HEK293 (cell line): ENCODE data around the gene TSKU.

Experiments
- CTCF ChIA-PET: fragments of 350-600 bp; formaldehyde crosslinking; extraction: SDS; loops from one replicate; lab custom pipeline; 2021; ENCODE audit warnings: antibody characterized with exemption; lab: Yijun Ruan, JAX
- POLR2A ChIA-PET: fragments of 300-600 bp; formaldehyde crosslinking; extraction: SDS; loops from one replicate; lab custom pipeline; 2020; ENCODE audit warnings: antibody characterized with exemption, inconsistent platforms; lab: Yijun Ruan, JAX
- H3K27ac ChIP-seq: fragments of 200-500 bp; sonication (Bioruptor generic); 2 replicates; pipeline ENCODE4 v1.5.1; 2014; ENCODE audit warnings: low read depth, low read length, control low read depth, inconsistent platforms; ENCODE audit errors: extremely low read depth
- H3K36me3 ChIP-seq, 2 experiments: fragments of 200-500 bp in 1 of 2; sonication (Bioruptor generic) in 1 of 2; 1 replicate in 1 of 2; 2 replicates in 1 of 2; pipeline ENCODE4 v1.5.1; 2014 to 2017; ENCODE audit warnings: inconsistent platforms in 2 of 2, low read length in 2 of 2; ENCODE audit not compliant: control insufficient read depth in 2 of 2, insufficient read depth in 1 of 2
- H3K4me1 ChIP-seq: fragments of 200-500 bp; sonication (Bioruptor generic); 2 replicates; pipeline ENCODE4 v1.5.1; 2014; ENCODE audit warnings: mild to moderate bottlenecking, low read length, inconsistent platforms; ENCODE audit not compliant: control insufficient read depth, insufficient read depth
- H3K4me3 ChIP-seq: 2 replicates; pipeline ENCODE4 v1.5.1; 2011; ENCODE audit warnings: low read depth, mild to moderate bottlenecking, control low read depth, low read length, moderate library complexity
- H3K9me3 ChIP-seq: fragments of 200-500 bp; sonication (Bioruptor generic); 2 replicates; pipeline ENCODE4 v1.5.1; 2014; ENCODE audit warnings: low read depth, low read length, inconsistent platforms; ENCODE audit not compliant: control insufficient read depth, insufficient read depth
- CTCF ChIP-seq: fragments of 450-650 bp; formaldehyde crosslinking; IDR thresholded peaks from 2 replicates; pipeline ENCODE4 v1.5.1; 2016; ENCODE audit warnings: missing biosample characterization, missing genetic modification characterization
- EGR2 ChIP-seq: fragments of 450-650 bp; formaldehyde crosslinking; IDR thresholded peaks from 2 replicates; pipeline ENCODE4 v1.5.1; 2016; ENCODE audit warnings: low read depth, missing biosample characterization, missing genetic modification characterization
- GLIS1 ChIP-seq: fragments of 450-650 bp; formaldehyde crosslinking; IDR thresholded peaks from 2 replicates; pipeline ENCODE4 v1.5.1; 2016; ENCODE audit warnings: missing biosample characterization, missing genetic modification characterization
- KLF1 ChIP-seq: fragments of 450-650 bp; formaldehyde crosslinking; IDR thresholded peaks from 2 replicates; pipeline ENCODE4 v1.5.1; 2016; ENCODE audit warnings: missing biosample characterization, missing genetic modification characterization
- OSR2 ChIP-seq: fragments of 450-650 bp; formaldehyde crosslinking; IDR thresholded peaks from 2 replicates; pipeline ENCODE4 v1.5.1; 2016; ENCODE audit warnings: missing biosample characterization, missing genetic modification characterization
- PRDM2 ChIP-seq: fragments of 450-650 bp; formaldehyde crosslinking; IDR thresholded peaks from 2 replicates; pipeline ENCODE4 v1.5.1; 2016; ENCODE audit warnings: missing biosample characterization, missing genetic modification characterization, borderline replicate concordance
- SETDB1 ChIP-seq: IDR thresholded peaks from one replicate; pipeline ENCODE4 v1.6.1; 2017; ENCODE audit warnings: mild to moderate bottlenecking, low read length, moderate library complexity, mixed read lengths; ENCODE audit not compliant: insufficient read length
- SP2 ChIP-seq: fragments of 450-650 bp; formaldehyde crosslinking; IDR thresholded peaks from 2 replicates; pipeline ENCODE4 v1.5.1; 2016; ENCODE audit warnings: missing biosample characterization, missing genetic modification characterization
- ZBTB20 ChIP-seq: fragments of 450-650 bp; formaldehyde crosslinking; IDR thresholded peaks from 2 replicates; pipeline ENCODE4 v1.5.1; 2016; ENCODE audit warnings: missing biosample characterization, missing genetic modification characterization
- ZIC2 ChIP-seq: fragments of 450-650 bp; formaldehyde crosslinking; IDR thresholded peaks from 2 replicates; pipeline ENCODE4 v1.5.1; 2016; ENCODE audit warnings: missing biosample characterization, missing genetic modification characterization
- ZNF175 ChIP-seq: fragments of 450-650 bp; formaldehyde crosslinking; IDR thresholded peaks from 2 replicates; pipeline ENCODE4 v1.5.1; 2016; ENCODE audit warnings: missing biosample characterization, missing genetic modification characterization
- ZNF223 ChIP-seq: fragments of 450-650 bp; formaldehyde crosslinking; IDR thresholded peaks from 2 replicates; pipeline ENCODE4 v1.5.1; 2016; ENCODE audit warnings: missing biosample characterization, missing genetic modification characterization
- ZNF341 ChIP-seq: fragments of 450-650 bp; formaldehyde crosslinking; IDR thresholded peaks from 2 replicates; pipeline ENCODE4; 2016; ENCODE audit warnings: low read depth, missing biosample characterization, missing genetic modification characterization
- ZNF398 ChIP-seq: fragments of 450-650 bp; formaldehyde crosslinking; IDR thresholded peaks from 2 replicates; pipeline ENCODE4 v1.5.1; 2017; ENCODE audit warnings: missing biosample characterization, missing genetic modification characterization
- ZNF404 ChIP-seq: fragments of 450-650 bp; formaldehyde crosslinking; IDR thresholded peaks from 2 replicates; pipeline ENCODE4 v1.5.1; 2017; ENCODE audit warnings: missing biosample characterization, missing genetic modification characterization
- ZNF423 ChIP-seq: fragments of 450-650 bp; formaldehyde crosslinking; IDR thresholded peaks from 2 replicates; pipeline ENCODE4 v1.5.1; 2016; ENCODE audit warnings: missing biosample characterization, missing genetic modification characterization
- ZNF473 ChIP-seq: fragments of 450-650 bp; formaldehyde crosslinking; IDR thresholded peaks from 2 replicates; pipeline ENCODE4 v1.5.1; 2017; ENCODE audit warnings: missing biosample characterization, missing genetic modification characterization
- ZNF501 ChIP-seq: fragments of 450-650 bp; formaldehyde crosslinking; IDR thresholded peaks from 2 replicates; pipeline ENCODE4 v1.5.1; 2016; ENCODE audit warnings: missing biosample characterization, missing genetic modification characterization
- ZNF558 ChIP-seq: fragments of 450-650 bp; formaldehyde crosslinking; IDR thresholded peaks from 2 replicates; pipeline ENCODE4 v1.5.1; 2016; ENCODE audit warnings: missing biosample characterization, missing genetic modification characterization
- ZNF600 ChIP-seq: fragments of 450-650 bp; formaldehyde crosslinking; IDR thresholded peaks from 2 replicates; pipeline ENCODE4 v1.5.1; 2016; ENCODE audit warnings: missing biosample characterization, missing genetic modification characterization
- ZNF621 ChIP-seq: fragments of 450-650 bp; formaldehyde crosslinking; IDR thresholded peaks from 2 replicates; pipeline ENCODE4 v1.5.1; 2017; ENCODE audit warnings: missing biosample characterization, missing genetic modification characterization
- ZNF777 ChIP-seq: fragments of 450-650 bp; formaldehyde crosslinking; IDR thresholded peaks from 2 replicates; pipeline ENCODE4 v1.5.1; 2017; ENCODE audit warnings: missing biosample characterization, missing genetic modification characterization, borderline replicate concordance

The TSKU gene

GRCh38 chr11:76791861-76792260, 8.7 kb downstream of the TSKU start (continued):
- no peak for TF ChIP-seq PRDM2 (tag by site-specific recombination)
- no peak for TF ChIP-seq ZNF223 (tag by site-specific recombination)
- no peak for TF ChIP-seq ZNF404 (tag by site-specific recombination)
- TF ChIP-seq ZNF175 (tag by site-specific recombination): no peak
- no peak for TF ChIP-seq ZNF558 (tag by site-specific recombination)
- TF ChIP-seq ZNF777: no peak
- TF ChIP-seq ZNF501: no peak
- TF ChIP-seq ZNF600: no peak

- Histone ChIP-seq H3K9me3 (no peaks in the 10 kb centered on the region), H3K27ac (no peak overlapping the region), H3K36me3 (peaks cover 0 to 16% of the 10 kb centered on the region in 2 experiments; a peak in 1 of 3 replicates), H3K4me1 (0 out of 2 replicates have a peak, but pooled peaks cover 6% of the 10 kb centered on the region), H3K4me3 (no peak overlapping the region)
- CTCF ChIA-PET: interaction anchor here (0.8 to 1.0 kb wide), 2 partner anchors 15 to 287 kb away, joined by 3 to 5 read pairs; no protein-coding TSS in a partner anchor
- no peak for TF ChIP-seq OSR2 (tag by site-specific recombination)
- no peak for TF ChIP-seq KLF1
- TF ChIP-seq CTCF (tag by site-specific recombination): no peak
- peak; percentile 40 for TF ChIP-seq SETDB1
- POLR2A ChIA-PET: no interaction called here
These were observed 9.5 kb downstream of the TSKU start for GRCh38 chr11:76792505-76793264.

GRCh38 chr11:76793391-76794291, 10.5 kb downstream of the TSKU start:
- ChIA-PET POLR2A (no interaction called here), CTCF (interaction anchor here (0.7 to 1.0 kb wide), 3 partner anchors 14 to 252 kb away, joined by 3 to 5 read pairs (median 3); no protein-coding TSS in a partner anchor)
- TF ChIP-seq SP2 (tag by site-specific recombination) (peak; percentile 33; the same call in 1 of the 2 replicates), GLIS1 (tag by site-specific recombination) (peak; percentile 95), ZNF341 (tag by site-specific recombination) (peak; percentile 82), ZNF473 (no peak), EGR2 (tag by site-specific recombination) (peak; percentile 48; the same call in 1 of the 2 replicates), ZBTB20 (tag by site-specific recombination) (no peak), ZNF621 (no peak), ZNF398 (tag by site-specific recombination) (peak; percentile 31; the same call in 1 of the 2 replicates), ZIC2 (peak; percentile 83), ZNF223 (tag by site-specific recombination) (no peak), ZNF600 (0 out of 2 replicates have a peak, but pooled peaks have one; percentile 56), ZNF423 (tag by site-specific recombination) (0 out of 2 replicates have a peak, but pooled peaks have one; percentile 47)

More at GRCh38 chr11:76793391-76794291, 10.5 kb downstream of the TSKU start:
- H3K36me3 ChIP-seq: peaks cover 0 to 16% of the 10 kb centered on the region in 2 experiments; a peak in 1 of 3 replicates
- H3K4me1 ChIP-seq: 0 out of 2 replicates have a peak, but pooled peaks cover 6% of the 10 kb centered on the region
- H3K4me3 ChIP-seq: no peak overlapping the region
- no peaks in the 10 kb centered on the region for H3K9me3 ChIP-seq
- H3K27ac ChIP-seq: no peak overlapping the region
